Stimulated activated CD4-positive, alpha-beta T cell treated with anti-CD3 and anti-CD28 coated beads, TNF-alpha, amount 100 ng/mL, for 4 hours (primary cell): ENCODE measurements around the gene MEOX1.
"Not testable (repeated sequence)": the region's sequence is repeated elsewhere in the genome, so short reads cannot be mapped to it uniquely, and the experiment has no call there.

ENCODE experiments used
- DNase-seq, 3 experiments: peaks; one replicate each; pipeline ENCODE4 v3.0.0-alpha.2; 2020; ENCODE audit warnings: low read depth in 3 of 3

MEOX1 gene

GRCh38 chr17:43661699-43662412, at the start of gene MEOX1:
Gene MEOX1 (minus strand): TSS chr17:43661922. CDS start chr17:43661534, 388 bp downstream.
- no peak for DNase-seq

GRCh38 chr17:43710101-43710500, 48.4 kb upstream of the MEOX1 start:
- DNase-seq = no peak

GRCh38 chr17:43709210-43709609, 47.5 kb upstream of the MEOX1 start:
- no peak for DNase-seq

GRCh38 chr17:43707184-43707583, 45.5 kb upstream of the MEOX1 start:
- DNase-seq = no peak

GRCh38 chr17:43706235-43706634, 44.5 kb upstream of the MEOX1 start:
- no peak for DNase-seq

- DNase-seq = no peak
Observed at GRCh38 chr17:43703630-43704029, 41.9 kb upstream of the MEOX1 start.

GRCh38 chr17:43702637-43703036, 40.9 kb upstream of the MEOX1 start:
- DNase-seq = no peak

- no peak for DNase-seq
Observed at GRCh38 chr17:43701318-43701743, 39.6 kb upstream of the MEOX1 start.

GRCh38 chr17:43699438-43699756, 37.7 kb upstream of the MEOX1 start:
- DNase-seq = no peak

- DNase-seq = no peak
Observed at GRCh38 chr17:43698678-43699437, 37.1 kb upstream of the MEOX1 start.

- DNase-seq = no peak
Observed at GRCh38 chr17:43697937-43698336, 36.2 kb upstream of the MEOX1 start.

GRCh38 chr17:43696891-43697290, 35.2 kb upstream of the MEOX1 start:
- no peak for DNase-seq

GRCh38 chr17:43695970-43696865, 34.5 kb upstream of the MEOX1 start:
- no peak for DNase-seq

GRCh38 chr17:43694081-43694870, 32.6 kb upstream of the MEOX1 start:
- peak; percentile 36 to 61 (median 42) for DNase-seq

GRCh38 chr17:43691317-43691693, 29.6 kb upstream of the MEOX1 start:
- no peak for DNase-seq

GRCh38 chr17:43690624-43691316, 29.0 kb upstream of the MEOX1 start:
- no peak for DNase-seq

GRCh38 chr17:43689814-43690213, 28.1 kb upstream of the MEOX1 start:
- no peak for DNase-seq

- no peak for DNase-seq
Observed at GRCh38 chr17:43689131-43689530, 27.4 kb upstream of the MEOX1 start.

GRCh38 chr17:43686957-43687356, 25.2 kb upstream of the MEOX1 start:
- not testable (repeated sequence) for DNase-seq

- no peak for DNase-seq
Observed at GRCh38 chr17:43683928-43684653, 22.4 kb upstream of the MEOX1 start.
